ENCODE data around the gene ROR2.
"Not testable (repeated sequence)": the region's sequence is repeated elsewhere in the genome, so short reads cannot be mapped to it uniquely, and the experiment has no call there.

Gene ROR2

DNA sequence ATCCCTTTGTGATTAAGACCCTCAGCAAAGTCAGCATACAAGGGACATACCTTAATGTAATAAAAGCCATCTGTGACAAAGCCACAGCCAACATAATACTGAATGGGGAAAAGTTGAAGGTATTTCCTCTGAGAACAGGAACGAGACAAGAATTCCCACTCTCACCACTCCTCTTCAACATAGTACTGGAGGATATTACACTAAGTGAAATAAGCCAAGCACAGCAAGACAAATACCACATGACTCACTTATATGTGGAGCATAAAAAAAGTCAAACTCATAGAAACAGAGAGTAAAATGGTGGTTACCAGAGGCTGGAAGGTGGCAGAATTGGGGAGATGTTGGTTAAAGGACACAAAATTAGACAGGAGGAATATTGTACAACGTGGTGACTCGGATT, 408.3 kb downstream of the ROR2 start:
- DNase-seq = no peak

GRCh38 chr9:91540506-91540905, 409.5 kb downstream of the ROR2 start:
- not testable (repeated sequence) for DNase-seq

GRCh38 chr9:91536211-91536691, 413.8 kb downstream of the ROR2 start:
- DNase-seq = no peak

- no peak for DNase-seq
Observed at GRCh38 chr9:91534374-91534773, 415.7 kb downstream of the ROR2 start.

GRCh38 chr9:91533382-91533781, 416.6 kb downstream of the ROR2 start:
- no peak for DNase-seq

DNA sequence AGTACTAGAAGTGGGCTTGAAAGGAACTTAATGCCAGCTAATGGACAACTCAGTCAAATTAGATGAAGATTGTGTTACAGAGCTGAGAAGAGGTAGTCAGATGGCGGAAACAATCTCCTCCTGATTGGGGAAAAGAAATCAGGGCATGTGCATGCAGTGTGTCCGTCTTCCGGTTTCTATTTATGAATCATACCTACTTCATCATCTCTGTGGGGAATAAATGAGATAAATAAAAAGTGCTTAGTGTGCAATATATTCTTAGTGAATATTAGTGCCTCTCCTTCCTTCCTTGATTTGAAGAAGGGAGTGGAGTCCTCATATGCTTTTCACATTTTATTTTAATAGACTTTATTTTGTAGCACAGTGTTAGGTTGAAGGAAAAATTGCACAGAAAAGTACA, 417.7 kb downstream of the ROR2 start:
- no peak for DNase-seq

DNA sequence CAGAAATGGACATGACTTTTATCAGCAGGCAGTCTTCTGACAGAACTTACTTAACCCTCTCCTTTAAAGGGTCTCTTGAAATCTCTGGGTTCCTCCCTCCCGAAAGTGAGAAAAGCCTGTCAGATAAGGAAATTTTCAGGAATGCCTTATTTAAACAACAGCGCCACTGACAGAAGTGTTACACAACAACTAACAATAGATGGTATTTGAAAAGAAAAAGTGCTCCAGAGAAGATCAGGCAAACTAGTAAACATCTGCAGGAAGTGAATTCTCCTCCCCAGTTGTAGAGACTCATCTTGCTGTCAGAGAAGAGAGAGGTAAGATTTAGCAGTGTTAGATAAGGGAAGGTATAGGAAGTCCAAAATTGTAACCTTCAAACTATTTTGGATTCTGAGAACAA, 419.2 kb downstream of the ROR2 start:
- no peak for DNase-seq

GRCh38 chr9:91522481-91522880, 427.5 kb downstream of the ROR2 start:
- DNase-seq = no peak

DNA sequence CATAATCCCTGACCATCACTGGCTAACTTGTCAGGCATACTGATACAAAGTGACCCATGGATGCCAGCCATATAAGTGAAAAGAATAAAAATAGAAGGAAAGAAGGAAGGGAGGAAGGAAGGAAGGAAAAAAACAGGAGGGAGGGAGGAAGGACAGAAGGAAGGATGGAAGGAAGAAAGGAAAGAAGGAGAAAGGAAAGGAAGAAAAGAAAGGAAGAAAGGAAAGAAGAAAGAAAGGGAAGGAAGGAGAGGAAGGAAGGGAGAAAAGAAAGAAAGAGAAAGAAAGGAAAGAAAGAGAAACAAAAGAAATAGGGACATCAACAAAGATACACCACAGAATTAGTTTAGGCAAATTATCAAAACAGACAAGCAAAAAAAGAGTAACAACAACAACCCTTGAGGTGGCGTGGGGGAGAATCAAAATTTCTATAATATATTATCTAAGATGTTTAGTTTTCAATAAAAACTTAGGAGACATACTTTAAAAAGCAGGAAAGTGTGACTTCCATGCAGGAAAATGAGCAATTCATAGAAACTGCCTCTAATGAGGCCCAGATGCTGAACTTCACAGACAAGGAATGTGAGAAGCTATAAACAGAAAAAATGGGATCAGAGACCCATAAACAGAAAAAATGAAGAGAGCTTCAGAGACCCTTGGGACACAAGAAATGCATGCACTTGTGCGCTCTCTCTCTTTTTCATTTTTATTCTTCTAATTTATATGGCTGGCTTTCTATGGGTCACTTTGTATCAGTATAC, 430.3 kb downstream of the ROR2 start:
- no peak for DNase-seq

DNA sequence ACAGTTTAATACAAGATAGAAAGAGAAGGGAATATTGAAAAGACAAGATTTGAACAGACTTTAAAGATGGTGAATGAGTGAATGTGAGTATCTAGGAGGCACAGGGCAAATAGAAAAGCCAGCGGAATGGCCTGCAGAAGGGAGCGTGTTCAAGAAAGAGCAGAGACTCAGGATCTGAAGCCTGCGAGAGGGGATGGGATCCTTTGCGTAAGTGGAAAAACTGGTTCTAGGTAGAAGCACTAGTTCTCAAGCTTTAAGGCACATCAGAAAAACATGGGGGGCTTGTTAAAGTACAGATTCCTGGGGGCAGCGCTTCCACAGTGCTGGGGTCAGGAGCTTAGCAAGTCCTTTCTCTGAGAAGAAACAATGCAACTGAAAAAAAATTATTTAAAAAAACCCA, 431.6 kb downstream of the ROR2 start:
- DNase-seq = no peak

- DNase-seq = no peak
Observed at GRCh38 chr9:91517801-91518200, 432.2 kb downstream of the ROR2 start.

DNA sequence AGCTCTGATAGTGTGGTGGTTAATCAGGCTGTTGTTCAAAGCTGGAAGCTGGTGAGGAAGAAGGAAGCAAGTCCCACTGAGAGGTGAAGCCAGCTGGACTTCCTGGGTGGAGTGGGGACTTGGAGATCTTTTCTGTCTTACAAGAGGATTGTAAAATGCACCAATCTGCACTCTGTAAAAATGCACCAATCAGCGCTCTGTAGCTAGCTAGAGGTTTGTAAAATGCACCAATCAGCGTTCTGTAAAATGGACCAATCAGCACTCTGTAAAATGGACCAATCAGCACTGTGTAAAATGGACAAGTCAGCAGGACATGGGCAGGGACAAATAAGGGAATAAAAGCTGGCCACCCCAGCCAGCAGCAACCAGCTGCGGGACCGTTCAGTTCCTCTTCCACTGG, 432.7 kb downstream of the ROR2 start:
- not testable (repeated sequence) for DNase-seq

DNA sequence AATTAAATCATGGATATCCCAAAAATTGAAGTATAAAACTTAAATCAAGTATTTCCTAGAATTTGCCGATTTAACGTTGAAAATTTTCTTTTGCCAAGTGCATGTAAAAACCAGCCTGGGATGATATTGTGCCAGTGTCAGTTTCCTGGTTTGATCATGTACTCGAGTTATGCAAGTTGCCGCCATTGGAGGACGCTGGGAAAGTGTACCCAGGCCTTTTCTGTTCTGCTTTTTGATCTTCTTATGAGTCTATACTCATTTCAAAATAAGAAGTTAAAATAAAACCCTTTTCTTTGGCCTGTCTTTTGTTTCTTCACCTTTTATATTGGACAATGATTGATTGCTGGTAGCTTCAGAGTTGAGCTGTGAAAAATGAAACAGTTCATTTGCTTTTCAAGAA, 433.3 kb downstream of the ROR2 start:
- no peak for DNase-seq

GRCh38 chr9:91516081-91516480, 433.9 kb downstream of the ROR2 start:
- no peak for DNase-seq

- DNase-seq = peak; percentile 17
Observed at GRCh38 chr9:91515074-91515687, 434.8 kb downstream of the ROR2 start.

All from stimulated activated CD4-positive, alpha-beta T cell treated with anti-CD3 and anti-CD28 coated beads, Interleukin-4, amount 100 ng/mL, for 24 hours (primary cell).